ENCODE data around the gene SERGEF.

Gene SERGEF

GRCh38 chr11:17988465-17988864, 24.4 kb downstream of the SERGEF start:
- no peak for DNase-seq (ENCODE audit: low read depth in 1 of 2, low spot score in 1 of 2)
- TF ChIP-seq JUND (IDR thresholded peaks at IDR 0.05; ENCODE audit: low read depth) = no peak
- in situ Hi-C loops (cut with HindIII; ENCODE audit: low pct_unique_long_range_greater_than_20kb, low sequenced_read_pairs) = no loop called here

DNA sequence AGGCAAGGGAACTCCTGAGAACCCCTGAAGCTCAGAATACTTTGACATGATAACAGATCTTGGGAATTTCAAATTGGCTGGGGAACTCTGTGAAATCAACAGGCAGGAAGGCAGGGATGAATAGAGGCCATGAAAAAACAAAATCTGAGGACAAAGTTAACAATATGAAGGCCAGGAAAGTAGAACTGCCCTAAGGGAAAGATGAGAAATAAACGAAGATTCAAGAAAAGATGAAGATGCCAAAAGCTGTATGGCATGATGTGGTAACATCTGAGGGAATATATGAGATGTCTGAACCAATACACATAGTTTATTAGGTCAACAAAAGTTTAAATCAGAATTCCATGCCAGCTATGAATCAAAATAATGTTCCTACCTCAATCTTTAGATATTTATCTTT, 25.0 kb downstream of the SERGEF start:
- in situ Hi-C loops (cut with HindIII; ENCODE audit: low pct_unique_long_range_greater_than_20kb, low sequenced_read_pairs) = no loop called here
- no peak for DNase-seq (ENCODE audit: low read depth in 1 of 2, low spot score in 1 of 2)
- TF ChIP-seq JUND (IDR thresholded peaks at IDR 0.05; ENCODE audit: low read depth) = no peak

GRCh38 chr11:17986711-17987220, 26.1 kb downstream of the SERGEF start:
- DNase-seq (ENCODE audit: low read depth in 1 of 2, low spot score in 1 of 2) = no peak
- in situ Hi-C loops (cut with HindIII; ENCODE audit: low pct_unique_long_range_greater_than_20kb, low sequenced_read_pairs) = no loop called here
- TF ChIP-seq JUND (IDR thresholded peaks at IDR 0.05; ENCODE audit: low read depth) = no peak

GRCh38 chr11:17986007-17986710, 26.7 kb downstream of the SERGEF start:
- in situ Hi-C loops (cut with HindIII; ENCODE audit: low pct_unique_long_range_greater_than_20kb, low sequenced_read_pairs) = no loop called here

GRCh38 chr11:17985517-17985916, 27.3 kb downstream of the SERGEF start:
- peak in 1 of 2 experiments; percentile 6 for DNase-seq (ENCODE audit: low read depth in 1 of 2, low spot score in 1 of 2)
- in situ Hi-C loops (cut with HindIII; ENCODE audit: low pct_unique_long_range_greater_than_20kb, low sequenced_read_pairs) = no loop called here
- no peak for TF ChIP-seq JUND (IDR thresholded peaks at IDR 0.05; ENCODE audit: low read depth)

More at GRCh38 chr11:17986007-17986710, 26.7 kb downstream of the SERGEF start:
- TF ChIP-seq JUND (IDR thresholded peaks at IDR 0.05; ENCODE audit: low read depth) = no peak
- no peak for DNase-seq (ENCODE audit: low read depth in 1 of 2, low spot score in 1 of 2)

- in situ Hi-C loops (cut with HindIII; ENCODE audit: low pct_unique_long_range_greater_than_20kb, low sequenced_read_pairs) = no loop called here
- DNase-seq (ENCODE audit: low read depth in 1 of 2, low spot score in 1 of 2) = no peak
- no peak for TF ChIP-seq JUND (IDR thresholded peaks at IDR 0.05; ENCODE audit: low read depth)
These were observed 29.3 kb downstream of the SERGEF start for GRCh38 chr11:17983569-17983968.

- DNase-seq (ENCODE audit: low read depth in 1 of 2, low spot score in 1 of 2) = peak in 1 of 2 experiments; percentile 37
- in situ Hi-C loops (cut with HindIII; ENCODE audit: low pct_unique_long_range_greater_than_20kb, low sequenced_read_pairs) = no loop called here
- no peak for TF ChIP-seq JUND (IDR thresholded peaks at IDR 0.05; ENCODE audit: low read depth)
These were observed 33.0 kb downstream of the SERGEF start for GRCh38 chr11:17979770-17980371.

- DNase-seq (ENCODE audit: low read depth in 1 of 2, low spot score in 1 of 2) = peak; percentile 30 to 66
- no peak for TF ChIP-seq JUND (IDR thresholded peaks at IDR 0.05; ENCODE audit: low read depth)
- in situ Hi-C loops (cut with HindIII; ENCODE audit: low pct_unique_long_range_greater_than_20kb, low sequenced_read_pairs) = no loop called here
These were observed 34.1 kb downstream of the SERGEF start for GRCh38 chr11:17978553-17979287.

- no peak for TF ChIP-seq JUND (IDR thresholded peaks at IDR 0.05; ENCODE audit: low read depth)
- DNase-seq (ENCODE audit: low read depth in 1 of 2, low spot score in 1 of 2) = no peak
- in situ Hi-C loops (cut with HindIII; ENCODE audit: low pct_unique_long_range_greater_than_20kb, low sequenced_read_pairs) = no loop called here
These were observed 36.2 kb downstream of the SERGEF start for GRCh38 chr11:17976651-17977050.

DNA sequence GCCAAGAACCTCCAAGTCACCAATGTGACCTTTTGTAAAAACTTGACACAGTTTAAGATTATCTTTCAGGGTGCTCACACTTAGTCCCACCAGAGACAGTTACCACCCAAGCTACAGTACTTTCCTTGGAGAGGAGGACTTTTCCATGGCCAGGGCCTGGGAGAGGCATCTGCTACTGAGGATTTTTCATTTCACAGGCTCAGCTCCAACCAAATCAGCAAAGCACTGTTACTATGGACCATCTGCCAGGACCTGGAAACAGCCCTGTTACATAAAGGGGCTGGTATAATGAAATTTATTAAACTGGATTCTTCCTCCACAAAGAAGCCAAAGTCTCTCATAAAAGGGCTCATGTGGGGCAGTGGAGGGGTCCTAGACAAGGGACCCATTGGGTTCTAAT, 38.6 kb downstream of the SERGEF start:
- no peak for TF ChIP-seq JUND (IDR thresholded peaks at IDR 0.05; ENCODE audit: low read depth)
- in situ Hi-C loops (cut with HindIII; ENCODE audit: low pct_unique_long_range_greater_than_20kb, low sequenced_read_pairs) = no loop called here
- no peak for DNase-seq (ENCODE audit: low read depth in 1 of 2, low spot score in 1 of 2)

- in situ Hi-C loops (cut with HindIII; ENCODE audit: low pct_unique_long_range_greater_than_20kb, low sequenced_read_pairs) = no loop called here
- peak in 1 of 2 experiments; percentile 42 for DNase-seq (ENCODE audit: low read depth in 1 of 2, low spot score in 1 of 2)
- no peak for TF ChIP-seq JUND (IDR thresholded peaks at IDR 0.05; ENCODE audit: low read depth)
These were observed 39.9 kb downstream of the SERGEF start for GRCh38 chr11:17972987-17973386.

DNA sequence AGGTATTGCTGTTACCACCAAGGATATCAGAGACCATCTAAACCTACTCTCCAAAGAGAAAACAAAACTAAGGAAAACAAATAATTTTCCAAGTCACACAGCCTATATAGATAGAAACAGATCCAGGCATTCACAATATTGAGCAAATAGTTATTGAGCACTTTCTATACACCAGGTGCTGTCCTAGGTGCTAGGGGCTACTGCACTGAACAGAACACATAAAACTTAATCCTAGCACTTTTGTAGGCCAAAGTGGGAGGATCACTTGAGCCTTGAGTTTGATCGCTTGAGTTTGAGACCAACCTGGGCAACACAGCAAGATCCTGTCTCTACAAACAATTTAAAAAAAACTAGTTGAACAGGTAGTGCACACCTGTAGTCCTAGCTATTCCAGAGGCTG, 44.6 kb downstream of the SERGEF start:
- DNase-seq (ENCODE audit: low read depth in 1 of 2, low spot score in 1 of 2) = peak in 1 of 2 experiments; percentile 43
- no peak for TF ChIP-seq JUND (IDR thresholded peaks at IDR 0.05; ENCODE audit: low read depth)
- in situ Hi-C loops (cut with HindIII; ENCODE audit: low pct_unique_long_range_greater_than_20kb, low sequenced_read_pairs) = no loop called here

DNA sequence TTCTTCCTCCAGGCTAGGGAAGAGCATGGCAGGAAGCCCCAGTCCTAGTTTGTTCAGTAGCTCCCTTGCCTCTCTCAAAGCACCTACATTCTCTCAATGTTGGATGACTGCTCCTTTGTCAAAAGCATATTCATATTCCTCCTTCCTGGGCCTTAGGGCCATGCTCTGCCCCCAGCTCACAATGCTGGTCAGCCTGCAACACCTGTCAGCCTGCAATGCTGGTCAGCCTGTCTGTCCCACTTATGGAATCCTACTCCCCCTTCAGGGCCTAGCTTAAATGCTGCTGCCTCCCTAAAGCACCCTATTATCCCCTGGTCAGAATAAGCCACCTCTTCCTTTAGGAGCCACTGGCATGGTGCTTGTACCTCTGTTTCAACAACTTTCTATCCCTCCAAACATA, 45.2 kb downstream of the SERGEF start:
- TF ChIP-seq JUND (IDR thresholded peaks at IDR 0.05; ENCODE audit: low read depth) = no peak
- in situ Hi-C loops (cut with HindIII; ENCODE audit: low pct_unique_long_range_greater_than_20kb, low sequenced_read_pairs) = no loop called here
- DNase-seq (ENCODE audit: low read depth in 1 of 2, low spot score in 1 of 2) = peak in 1 of 2 experiments; percentile 10
